NCI-H2196 treated with DMSO at 0.1 percent for 48 hours (cell line): Measurements from ENCODE around the gene PRKAG2.

ENCODE experiments used
- DNase-seq: peaks from one replicate; lab custom pipeline; 2025; ENCODE audit not compliant: unreplicated experiment; lab: John Stamatoyannopoulos, UW

PRKAG2 gene

DNA sequence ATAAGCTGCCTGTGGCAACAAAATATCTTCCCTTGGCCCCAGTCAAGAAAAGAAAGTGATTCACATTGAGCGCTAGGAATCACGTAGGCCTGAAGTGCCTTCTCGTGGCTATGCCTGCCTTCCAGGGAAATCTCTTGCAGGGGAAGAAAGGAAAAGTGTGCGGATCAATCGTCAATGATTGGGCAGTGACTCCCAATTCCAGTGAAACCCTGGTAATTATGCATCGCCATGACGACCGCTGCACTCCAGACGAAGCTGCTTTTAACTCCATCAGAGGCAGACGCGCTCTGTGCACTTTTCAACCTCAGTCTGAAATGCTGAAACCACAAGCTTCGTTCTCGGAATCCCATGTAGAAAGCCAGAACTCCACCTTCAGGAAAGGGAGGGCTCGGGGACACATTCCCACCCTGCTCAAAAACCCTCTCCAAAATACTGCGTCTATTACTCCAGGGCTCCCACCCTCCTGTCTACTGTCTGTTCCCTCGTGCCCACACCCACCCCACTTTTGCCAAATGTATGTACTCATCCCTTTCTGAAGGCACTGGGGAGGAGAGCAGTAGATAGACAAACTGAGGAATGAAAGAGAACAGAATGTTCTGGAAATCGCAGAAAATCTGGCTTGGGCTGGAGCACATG is 24.2 kb upstream of the PRKAG2 start:
- no peak for DNase-seq

GRCh38 chr7:151900591-151900985 is 23.7 kb upstream of the PRKAG2 start:
- DNase-seq: no peak

- DNase-seq: no peak
Measured at GRCh38 chr7:151899513-151900360, 22.8 kb upstream of the PRKAG2 start.

DNA sequence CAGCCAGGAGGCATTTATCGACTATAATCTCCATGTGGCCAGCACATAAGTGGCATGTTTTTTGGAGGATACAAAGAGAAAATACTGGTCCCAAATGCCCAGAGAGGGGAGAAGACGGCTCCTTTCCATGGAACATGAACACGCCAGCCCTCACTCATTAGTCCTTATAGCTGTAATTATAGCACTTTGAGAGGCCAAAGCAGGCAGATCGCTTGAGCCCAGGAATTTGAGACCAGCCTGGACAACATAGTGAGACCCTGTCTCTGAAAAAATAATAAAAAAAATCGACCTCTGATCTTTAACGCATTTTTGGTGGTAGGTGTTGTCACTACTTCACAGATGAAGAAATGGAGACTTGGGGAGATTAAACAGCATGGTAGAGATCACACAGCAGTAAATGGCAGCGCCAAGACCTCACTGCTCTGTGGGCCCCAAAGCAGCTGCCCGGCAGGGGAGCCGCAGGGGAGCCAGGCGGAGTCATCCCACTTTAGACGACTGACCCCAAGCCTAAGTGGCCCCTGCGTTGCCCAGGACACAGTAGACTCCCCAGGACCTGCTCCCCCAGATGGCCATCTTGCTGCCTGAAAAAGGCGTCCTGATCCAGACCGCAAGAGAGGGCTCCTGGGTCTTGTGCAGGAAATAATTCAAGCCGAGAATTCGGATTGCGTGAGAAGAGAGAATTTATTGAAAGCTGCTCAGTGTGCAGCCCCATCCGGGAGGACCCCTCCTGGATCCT is 21.2 kb upstream of the PRKAG2 start:
- no peak for DNase-seq

- DNase-seq: no peak
Measured at GRCh38 chr7:151897161-151897731, 20.3 kb upstream of the PRKAG2 start.

DNA sequence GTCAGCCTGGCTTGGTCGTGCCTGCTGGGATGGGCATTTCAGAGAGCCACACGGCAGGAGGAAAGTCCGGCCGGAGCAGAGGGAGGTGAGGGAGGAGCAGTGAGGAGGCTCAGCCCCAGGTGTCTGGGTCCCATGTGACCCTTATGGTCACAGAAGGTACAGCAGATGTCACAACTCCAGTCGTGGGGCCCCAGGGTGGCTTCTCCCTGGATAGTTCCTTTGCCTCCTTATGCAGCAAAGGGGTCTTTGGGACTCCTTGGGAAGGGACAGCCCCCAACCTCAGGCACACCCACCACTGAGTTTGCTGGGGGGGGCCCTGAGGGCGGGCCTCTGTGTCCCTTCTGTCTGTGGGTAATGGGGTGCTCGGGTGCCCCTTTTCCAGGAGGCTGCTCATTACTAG is 19.6 kb upstream of the PRKAG2 start:
- DNase-seq: no peak

DNA sequence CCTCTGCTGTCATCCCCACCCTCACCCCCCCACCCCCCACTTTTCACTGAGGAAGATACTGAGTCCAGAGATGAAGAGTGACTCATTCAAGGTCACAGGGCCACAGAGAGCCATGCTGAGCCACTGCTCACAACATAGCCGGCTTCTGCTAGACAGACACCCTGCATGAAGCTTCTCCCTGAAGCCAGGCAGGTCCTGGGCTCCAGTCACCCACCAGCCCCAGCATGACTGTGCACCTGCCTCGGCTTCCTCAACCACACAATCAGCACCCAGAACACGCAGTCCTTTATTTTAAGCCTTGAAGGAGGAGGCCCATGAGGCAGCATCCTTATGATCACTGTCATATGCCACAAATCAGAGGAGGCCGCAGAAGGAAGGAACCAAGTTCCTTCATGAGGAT is 19.2 kb upstream of the PRKAG2 start:
- DNase-seq: no peak

DNA sequence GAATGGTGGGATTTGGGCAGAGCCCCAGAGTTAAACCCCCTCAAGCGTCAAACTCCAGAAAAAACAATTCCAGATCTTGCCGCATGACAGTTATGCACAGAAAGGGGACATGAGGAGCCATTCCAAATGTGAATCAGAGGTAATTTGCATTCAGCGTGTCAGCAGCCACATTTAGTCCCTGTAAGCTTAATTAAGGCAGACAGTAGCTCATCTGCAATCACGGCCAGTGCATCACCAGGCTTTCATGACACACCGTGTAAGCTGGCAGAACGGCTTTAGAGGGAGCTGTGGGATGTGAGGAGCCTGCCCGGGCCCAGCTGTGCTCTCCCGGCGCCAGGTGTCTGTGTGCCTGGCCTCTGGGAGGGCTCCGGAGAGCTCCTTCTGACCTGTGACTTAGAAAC is 18.7 kb upstream of the PRKAG2 start:
- DNase-seq: no peak

- no peak for DNase-seq
Measured at GRCh38 chr7:151895008-151895630, 18.2 kb upstream of the PRKAG2 start.

DNA sequence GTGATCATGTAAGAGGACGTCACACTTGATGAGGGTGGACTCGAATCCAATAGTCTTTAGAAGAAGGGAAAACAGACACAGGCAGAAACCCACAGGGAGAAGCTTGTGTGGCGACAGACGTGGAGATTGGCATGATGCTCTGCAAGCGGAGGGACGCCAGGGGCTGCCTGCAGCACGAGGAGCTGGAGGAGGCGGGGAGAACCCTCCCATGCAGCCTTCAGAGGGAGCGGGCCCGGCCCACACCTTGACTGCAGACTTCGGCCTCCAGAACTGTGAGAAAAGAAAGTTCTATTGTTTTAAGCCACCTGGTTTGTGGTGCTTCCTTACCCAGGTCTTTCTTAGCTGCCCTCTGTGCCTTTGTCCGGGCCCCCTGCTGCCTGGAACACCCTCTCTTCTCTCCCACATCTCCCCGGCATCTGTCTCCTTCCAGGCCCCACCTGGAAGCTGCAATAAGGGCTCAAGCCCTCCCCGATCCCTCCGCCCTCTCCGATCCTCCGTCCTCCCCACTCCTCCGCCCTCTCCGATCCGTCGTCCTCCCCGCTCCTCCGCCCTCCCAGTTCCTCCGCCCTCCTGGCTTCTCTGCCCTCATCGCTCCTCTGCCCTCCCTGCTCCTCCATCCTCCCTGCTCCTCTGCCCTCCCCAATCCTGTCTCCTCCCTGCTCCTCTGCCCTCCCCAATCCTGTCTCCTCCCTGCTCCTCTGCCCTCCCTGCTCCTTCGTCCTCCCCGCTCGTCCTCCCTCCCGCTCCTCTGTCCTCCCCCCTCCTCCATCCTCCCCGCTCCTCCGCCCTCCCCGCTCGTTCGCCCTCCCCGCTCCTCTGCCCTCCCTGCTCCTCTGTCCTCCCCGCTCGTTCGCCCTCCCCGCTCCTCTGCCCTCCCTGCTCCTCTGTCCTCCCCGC is 17.4 kb upstream of the PRKAG2 start:
- DNase-seq: no peak

DNA sequence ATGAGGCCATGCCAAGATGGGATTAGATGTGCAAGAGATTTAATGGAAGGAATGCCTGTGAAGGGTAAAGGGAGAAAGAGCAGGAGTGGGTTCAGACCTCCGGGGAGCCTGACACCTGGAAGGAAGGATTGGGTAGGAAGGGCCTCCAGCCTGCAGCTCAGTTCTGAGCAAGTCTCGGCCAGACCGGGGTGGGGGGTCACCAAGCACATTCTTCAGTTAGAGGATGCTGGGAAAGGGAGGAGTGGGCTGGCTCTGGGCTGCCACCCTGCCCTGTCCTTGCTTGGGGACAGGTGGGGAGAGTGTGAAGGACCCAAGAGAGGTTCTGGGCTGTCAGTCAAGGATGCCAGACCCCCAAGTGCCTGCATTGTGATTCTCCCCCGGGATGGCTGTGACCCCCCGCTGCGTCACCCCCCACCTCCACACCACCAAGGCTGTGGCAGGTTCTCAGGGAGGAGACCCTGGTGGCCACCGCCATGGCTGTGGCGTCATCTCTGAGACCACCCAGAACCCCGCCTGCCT is 16.5 kb upstream of the PRKAG2 start:
- DNase-seq: no peak

DNA sequence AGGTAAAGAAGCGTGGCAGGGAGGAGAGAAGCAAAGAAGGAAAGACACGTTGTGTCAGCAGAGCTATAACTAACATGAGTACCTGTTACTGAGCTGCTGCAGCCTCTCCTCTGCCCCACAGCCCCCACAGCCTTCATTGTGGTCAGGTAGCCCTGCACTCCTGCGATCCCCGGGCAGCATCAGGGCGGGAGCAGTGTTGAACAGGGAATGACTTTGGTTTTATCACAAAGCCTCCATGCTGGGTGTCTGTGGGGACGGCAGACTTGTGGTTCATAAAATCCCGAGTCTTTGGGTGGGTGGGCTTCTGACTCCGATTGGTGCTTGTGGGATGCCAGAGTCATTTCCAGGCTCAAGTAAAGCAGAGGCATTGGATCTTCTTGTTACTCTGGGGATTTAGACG is 14.8 kb upstream of the PRKAG2 start:
- no peak for DNase-seq

DNA sequence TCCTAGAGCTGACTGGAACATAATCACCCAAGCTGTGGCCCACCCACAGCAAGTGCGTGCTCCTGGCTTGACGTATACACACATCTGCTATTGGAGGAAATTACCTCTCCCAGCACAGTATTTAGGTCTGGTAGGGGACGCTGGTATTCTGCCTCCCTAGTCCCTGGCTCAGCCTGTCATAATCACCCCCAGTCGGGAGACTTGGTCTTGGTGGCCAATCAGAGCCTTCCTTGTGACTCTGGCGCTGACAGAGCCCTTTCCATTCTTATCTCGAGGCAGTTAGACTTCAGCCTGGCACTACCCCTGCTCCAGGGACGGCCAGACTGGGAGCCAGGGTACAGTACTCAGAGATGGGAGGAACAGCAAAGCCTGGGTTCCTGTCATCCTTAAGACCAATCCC is 14.3 kb upstream of the PRKAG2 start:
- no peak for DNase-seq

DNA sequence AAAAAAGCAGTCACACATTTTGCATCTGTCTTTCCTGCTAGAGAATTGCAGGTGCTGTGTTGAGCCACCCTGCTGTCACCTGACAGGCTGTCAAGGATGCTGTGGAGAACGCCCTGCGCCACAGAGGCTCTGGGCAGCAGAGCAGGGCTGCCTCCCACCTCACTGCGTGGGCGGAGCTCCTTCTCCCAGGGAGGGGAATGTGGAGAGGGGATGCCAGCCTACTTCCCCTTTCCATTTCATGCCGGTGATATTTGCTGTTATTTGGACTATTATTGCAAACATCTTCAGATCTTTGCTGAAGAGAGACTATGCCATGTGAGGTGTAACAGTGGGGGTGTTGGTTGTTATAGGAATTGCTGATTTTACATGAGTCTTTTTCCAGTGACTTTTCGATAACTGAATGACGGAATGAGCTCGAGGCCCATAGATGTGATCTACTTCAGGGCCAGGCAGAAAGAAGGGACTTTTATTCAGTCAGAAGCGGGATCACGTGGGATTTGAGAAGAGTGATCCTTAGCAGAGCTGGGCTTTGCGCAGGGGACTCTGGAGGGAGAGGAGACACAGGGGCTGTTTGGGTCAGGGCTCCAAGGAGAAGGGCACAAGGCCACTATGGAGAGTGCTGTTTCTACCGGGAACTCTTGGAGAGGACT is 13.6 kb upstream of the PRKAG2 start:
- no peak for DNase-seq

- no peak for DNase-seq
Measured at GRCh38 chr7:151889406-151890354, 12.8 kb upstream of the PRKAG2 start.

- no peak for DNase-seq
Measured at GRCh38 chr7:151888079-151889067, 11.5 kb upstream of the PRKAG2 start.

- DNase-seq: no peak
Measured at GRCh38 chr7:151886783-151887182, 9.9 kb upstream of the PRKAG2 start.
